PC-3 (cell line): Measurements from ENCODE around the gene LGALS3BP. TPM values are rescaled to one million over a fixed set of nuclear protein-coding genes. Genes with fewer than 3 reads are reported as not detected.
A peak's percentile ranks its signal among the peaks of the same experiment; 100 is the strongest.

Experiments used
- ATAC-seq: fragments of 200-7000 bp; cut with Tn5 transposase; 2 replicates; pipeline ENCODE4 v1.9.1; 2020; ENCODE audit warnings: mild to moderate bottlenecking, moderate library complexity
- BruUV-seq: library from RNA; stranded (reverse); fragments of 400-500 nt; replicated peaks from 2 replicates; lab custom pipeline; 2021; lab: Mats Ljungman, UMichigan
- CTCF ChIA-PET: fragments of 300-600 bp; sonication (Branson Sonifier 250); formaldehyde crosslinking; loops from one replicate; lab custom pipeline; 2022; ENCODE audit warnings: antibody characterized with exemption; lab: Charles Lee
- POLR2A ChIA-PET: fragments of 300-600 bp; sonication (Branson Sonifier 250); formaldehyde crosslinking; loops from one replicate; lab custom pipeline; 2022; ENCODE audit warnings: antibody characterized with exemption; ENCODE audit not compliant: unreplicated experiment; lab: Charles Lee
- DNase-seq: peaks from one replicate; pipeline ENCODE4 v3.0.0-alpha.2; 2015
- H2AFZ ChIP-seq: fragments of 300-600 bp; sonication (generic); 2 replicates; pipeline ENCODE4 v1.6.0; 2016; ENCODE audit warnings: antibody characterized with exemption, low read length
- H3F3A ChIP-seq: fragments of 300-600 bp; sonication (generic); one replicate; pipeline ENCODE4 v1.6.0; 2017; ENCODE audit warnings: antibody characterized with exemption, low read length, control low read depth, mild to moderate bottlenecking; ENCODE audit not compliant: unreplicated experiment
- H3K27ac ChIP-seq: fragments of 300-600 bp; sonication (generic); 2 replicates; pipeline ENCODE4 v1.5.1; 2016; ENCODE audit warnings: mild to moderate bottlenecking, low read length
- H3K27me3 ChIP-seq: fragments of 300-600 bp; sonication (generic); 2 replicates; pipeline ENCODE4 v1.6.1; 2016; ENCODE audit warnings: low read length, mixed read lengths
- H3K36me3 ChIP-seq: fragments of 300-600 bp; sonication (generic); 2 replicates; pipeline ENCODE4 v1.6.1; 2016; ENCODE audit warnings: low read depth, mixed run types, low read length, mixed read lengths
- H3K4me1 ChIP-seq: fragments of 300-600 bp; sonication (generic); 2 replicates; pipeline ENCODE4 v1.5.1; 2016; ENCODE audit warnings: low read length; ENCODE audit not compliant: insufficient read depth
- H3K4me2 ChIP-seq: fragments of 300-600 bp; sonication (generic); 2 replicates; pipeline ENCODE4 v1.6.0; 2016; ENCODE audit warnings: low read length
- H3K4me3 ChIP-seq: fragments of 300-600 bp; sonication (generic); 2 replicates; pipeline ENCODE4 v1.5.1; 2016; ENCODE audit warnings: mild to moderate bottlenecking, low read length, mixed read lengths
- H3K79me2 ChIP-seq: fragments of 300-600 bp; sonication (generic); 2 replicates; pipeline ENCODE4 v1.6.1; 2017; ENCODE audit warnings: low read length, mixed read lengths
- H3K9ac ChIP-seq: fragments of 300-600 bp; sonication (generic); 2 replicates; pipeline ENCODE4 v1.6.0; 2016; ENCODE audit warnings: mild to moderate bottlenecking, low read length
- H3K9me2 ChIP-seq: fragments of 300-600 bp; sonication (generic); replicated peaks from 2 replicates; pipeline ENCODE4 v1.6.1; 2016; ENCODE audit warnings: mixed run types, low read length, mixed read lengths
- H3K9me3 ChIP-seq: fragments of 300-600 bp; sonication (generic); 2 replicates; pipeline ENCODE4 v1.6.1; 2016; ENCODE audit warnings: low read length, mixed read lengths
- H4K20me1 ChIP-seq: fragments of 300-600 bp; sonication (generic); 2 replicates; pipeline ENCODE4 v1.6.1; 2016; ENCODE audit warnings: low read length, mixed read lengths
- EZH2 ChIP-seq: fragments of 300-600 bp; sonication (generic); IDR thresholded peaks from one replicate; pipeline ENCODE4 v1.6.1; 2017; ENCODE audit warnings: antibody characterized with exemption, mild to moderate bottlenecking, low read length; ENCODE audit not compliant: unreplicated experiment
- EZH2phosphoT487 ChIP-seq: fragments of 300-600 bp; sonication (generic); IDR thresholded peaks from 2 replicates; pipeline ENCODE4 v1.6.1; 2018; ENCODE audit warnings: mild to moderate bottlenecking, antibody characterized with exemption, low read length, borderline replicate concordance
- intact Hi-C: fragments of 100-400 bp; cut with micrococcal nuclease; formaldehyde crosslinking; loops from 2 replicates; pipeline ENCODE4 v1.9.0; 2023
- total RNA-seq: library from RNA; depleted of rRNA; stranded (reverse); fragments of >200 nt; gene quantifications from 2 replicates; pipeline ENCODE4 v1.2.3, GENCODE V29; 2014
- TF ChIP-seq, protein P1 (sequence below): fragments of 300-600 bp; sonication (generic); conservative IDR thresholded peaks from 2 replicates; pipeline ENCODE4 v1.5.1; 2017; ENCODE audit warnings: antibody characterized with exemption, low read depth, mild to moderate bottlenecking, low read length

LGALS3BP gene
- total RNA-seq, 1 experiment from 2014 or later: 72.4 TPM

DNA sequence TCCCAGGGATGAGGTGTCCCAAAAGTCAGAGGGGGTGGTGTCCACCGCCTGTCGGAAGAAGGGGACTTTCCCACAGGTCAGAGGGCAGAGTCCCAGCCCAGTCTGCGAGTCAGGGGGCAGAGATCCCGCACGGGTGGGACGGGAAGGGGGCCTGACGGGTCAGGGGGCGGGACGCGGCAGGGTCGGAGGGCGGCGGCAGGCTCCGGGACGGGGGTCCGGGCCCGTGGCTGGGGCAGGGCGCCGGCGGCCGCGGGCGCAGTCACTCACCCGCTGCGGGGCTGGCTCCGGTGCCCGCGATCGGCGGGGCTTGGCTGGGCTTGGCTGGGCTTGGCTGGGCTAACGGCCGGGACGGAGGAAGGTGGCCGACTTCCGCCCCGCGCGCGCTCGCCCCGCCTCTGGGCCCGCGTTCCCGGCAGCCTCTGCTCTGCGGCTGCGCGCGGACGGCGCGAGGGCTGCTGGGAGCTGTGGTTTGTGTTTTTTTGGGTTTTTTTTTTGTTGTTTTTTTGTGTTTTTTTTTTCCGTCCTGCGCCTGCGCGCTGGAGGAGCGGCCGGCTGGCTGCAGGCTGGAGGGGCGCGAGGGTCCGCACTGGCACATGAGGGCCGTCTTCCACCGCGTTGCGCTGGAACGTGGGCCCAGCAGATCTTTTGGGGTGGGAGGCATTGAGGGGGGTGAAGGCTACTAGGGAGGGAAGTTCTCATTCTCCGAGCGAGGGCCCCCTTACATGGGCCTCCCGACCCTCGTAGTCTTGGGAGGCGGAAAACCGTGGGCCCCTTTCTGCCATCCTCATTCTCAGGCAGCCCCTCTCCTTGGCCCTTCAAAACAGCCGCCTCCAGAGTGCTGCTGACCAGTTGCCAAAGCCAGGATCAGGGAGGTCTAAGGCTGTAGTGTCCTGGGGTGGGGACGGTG is 29.9 kb upstream of the LGALS3BP start, which contains the start of gene CANT1:
Gene CANT1, minus strand, starts transcription at position 368 of the 907 bp plus-strand sequence. CDS start 12,142 bp downstream, outside the sequence.
- peaks cover 18% of the 10 kb centered on the region for H4K20me1 ChIP-seq
- intact Hi-C loops: no loop called here
- ATAC-seq (peak; percentile 64), DNase-seq (peak; percentile 90)
- H3F3A ChIP-seq: peaks cover 8% of the 10 kb centered on the region
- peak within 1 kb of the TSS; percentile 94 for H2AFZ ChIP-seq
- ChIA-PET CTCF (interaction anchor here (0.6 kb wide), 1 partner anchor 100 kb away, joined by 6 read pairs; no protein-coding TSS in a partner anchor), POLR2A (interaction anchor here (0.7 to 0.8 kb wide), 2 partner anchors 13 to 391 kb away, joined by 4 read pairs; no protein-coding TSS in a partner anchor)
- peaks cover 24% of the 10 kb centered on the region for H3K9me3 ChIP-seq
- H3K4me2 ChIP-seq: peak within 1 kb of the TSS; percentile 99
- no peaks in the 10 kb centered on the region for H3K27me3 ChIP-seq
- BruUV-seq: no TSS peak
- peak within 1 kb of the TSS; percentile 72 for H3K27ac ChIP-seq
- TF ChIP-seq EZH2phosphoT487 (no peak), EZH2 (no peak)
- TF ChIP-seq, protein P1, sequence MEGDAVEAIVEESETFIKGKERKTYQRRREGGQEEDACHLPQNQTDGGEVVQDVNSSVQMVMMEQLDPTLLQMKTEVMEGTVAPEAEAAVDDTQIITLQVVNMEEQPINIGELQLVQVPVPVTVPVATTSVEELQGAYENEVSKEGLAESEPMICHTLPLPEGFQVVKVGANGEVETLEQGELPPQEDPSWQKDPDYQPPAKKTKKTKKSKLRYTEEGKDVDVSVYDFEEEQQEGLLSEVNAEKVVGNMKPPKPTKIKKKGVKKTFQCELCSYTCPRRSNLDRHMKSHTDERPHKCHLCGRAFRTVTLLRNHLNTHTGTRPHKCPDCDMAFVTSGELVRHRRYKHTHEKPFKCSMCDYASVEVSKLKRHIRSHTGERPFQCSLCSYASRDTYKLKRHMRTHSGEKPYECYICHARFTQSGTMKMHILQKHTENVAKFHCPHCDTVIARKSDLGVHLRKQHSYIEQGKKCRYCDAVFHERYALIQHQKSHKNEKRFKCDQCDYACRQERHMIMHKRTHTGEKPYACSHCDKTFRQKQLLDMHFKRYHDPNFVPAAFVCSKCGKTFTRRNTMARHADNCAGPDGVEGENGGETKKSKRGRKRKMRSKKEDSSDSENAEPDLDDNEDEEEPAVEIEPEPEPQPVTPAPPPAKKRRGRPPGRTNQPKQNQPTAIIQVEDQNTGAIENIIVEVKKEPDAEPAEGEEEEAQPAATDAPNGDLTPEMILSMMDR: no peak
- peak within 1 kb of the TSS; percentile 95 for H3K4me3 ChIP-seq
- H3K36me3 ChIP-seq: peaks cover 7% of the 10 kb centered on the region
- peaks cover 66% of the 10 kb centered on the region for H3K4me1 ChIP-seq
- H3K9ac ChIP-seq: peak within 1 kb of the TSS; percentile 93
- peaks cover 52% of the 10 kb centered on the region for H3K79me2 ChIP-seq
- H3K9me2 ChIP-seq: no peaks in the 10 kb centered on the region

DNA sequence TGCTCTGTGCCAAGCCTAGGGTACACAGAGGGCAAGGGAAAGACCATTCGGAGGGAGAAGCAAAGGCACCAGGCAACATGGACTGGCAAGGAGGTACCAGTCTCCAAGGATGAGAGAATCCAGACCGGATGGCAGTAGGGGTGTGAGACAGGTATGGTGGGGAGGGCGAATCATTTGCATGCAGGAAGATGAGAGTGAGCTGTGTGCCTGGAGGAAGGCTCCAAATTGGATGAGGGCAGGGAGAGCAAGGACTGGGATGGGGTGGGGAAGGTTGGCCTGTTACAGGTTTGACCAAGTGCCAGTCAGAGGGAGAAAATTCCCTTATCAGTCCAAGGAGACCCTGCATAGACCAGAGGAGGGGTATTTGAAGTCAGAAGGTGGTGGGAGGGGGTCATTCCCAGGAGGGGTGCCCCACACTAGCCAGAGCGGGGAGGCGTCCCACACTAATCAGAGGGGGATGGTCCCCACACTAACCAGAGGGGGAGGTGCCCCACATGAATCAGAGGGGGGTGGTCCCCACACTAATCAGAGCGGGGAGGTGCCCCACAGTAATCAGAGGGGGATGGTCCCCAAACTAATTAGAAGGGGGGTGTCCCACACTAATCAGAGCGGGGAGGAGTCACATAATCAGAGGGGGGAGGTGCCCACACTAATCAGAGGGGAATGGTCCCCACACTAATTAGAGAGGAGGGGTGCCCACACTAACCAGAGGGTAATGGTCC is 29.1 kb upstream of the LGALS3BP start:
- H4K20me1 ChIP-seq: peaks cover 18% of the 10 kb centered on the region
- H3K9me3 ChIP-seq: peaks cover 16% of the 10 kb centered on the region
- H3K36me3 ChIP-seq: peaks cover 7% of the 10 kb centered on the region
- no peak for DNase-seq
- H3K4me1 ChIP-seq: peaks cover 66% of the 10 kb centered on the region
- peak overlapping the region; percentile 95 for H3K4me3 ChIP-seq
- intact Hi-C loops: no loop called here
- H3K9me2 ChIP-seq: no peaks in the 10 kb centered on the region
- H2AFZ ChIP-seq: peak overlapping the region; percentile 94; the same call in 1 of the 2 replicates
- H3K9ac ChIP-seq: peak overlapping the region; percentile 93
- H3K27ac ChIP-seq: peak overlapping the region; percentile 35
- H3K79me2 ChIP-seq: peaks cover 56% of the 10 kb centered on the region
- ChIA-PET POLR2A (no interaction called here), CTCF (interaction anchor here (0.6 kb wide), 1 partner anchor 101 kb away, joined by 6 read pairs; no protein-coding TSS in a partner anchor)
- no peak for ATAC-seq
- H3K27me3 ChIP-seq: no peaks in the 10 kb centered on the region
- no TSS peak for BruUV-seq
- no peak for TF ChIP-seq EZH2phosphoT487
- no peak for TF ChIP-seq EZH2
- TF ChIP-seq, protein P1: no peak
- H3K4me2 ChIP-seq: peak overlapping the region; percentile 99
- H3F3A ChIP-seq: peaks cover 8% of the 10 kb centered on the region
